GM23338 (cell line): ENCODE data around the gene OGT.

Experiments
- CREB1 ChIP-seq: fragments of 250-450 bp; sonication (Bioruptor Pico); IDR thresholded peaks from 2 replicates; pipeline ENCODE4 v1.5.0; 2020; ENCODE audit warnings: low read depth, mild to moderate bottlenecking, moderate library complexity
- EZH2phosphoT487 ChIP-seq: fragments of 200-600 bp; sonication (generic); IDR thresholded peaks from one replicate; pipeline ENCODE4 v1.8.1; 2018; ENCODE audit warnings: antibody characterized with exemption; ENCODE audit not compliant: unreplicated experiment
- POLR2AphosphoS5 ChIP-seq: IDR thresholded peaks from 2 replicates; pipeline ENCODE4 v1.6.1; 2016; ENCODE audit warnings: antibody characterized with exemption, low read depth
- STAT1 ChIP-seq: IDR thresholded peaks from one replicate; pipeline ENCODE4 v1.6.1; 2016; ENCODE audit warnings: antibody characterized with exemption; ENCODE audit not compliant: unreplicated experiment
- TF ChIP-seq, protein P1 (sequence below), 2 experiments: fragments of 200-600 bp in 1 of 2; sonication (generic) in 1 of 2; conservative IDR thresholded peaks; 2 replicates each; pipeline versions ENCODE4 v1.5.1 to v1.6.1; 2016 to 2017; ENCODE audit warnings: antibody characterized with exemption in 2 of 2, low read depth in 2 of 2, mild to moderate bottlenecking in 2 of 2, moderate library complexity in 1 of 2

- TF ChIP-seq, protein P1, sequence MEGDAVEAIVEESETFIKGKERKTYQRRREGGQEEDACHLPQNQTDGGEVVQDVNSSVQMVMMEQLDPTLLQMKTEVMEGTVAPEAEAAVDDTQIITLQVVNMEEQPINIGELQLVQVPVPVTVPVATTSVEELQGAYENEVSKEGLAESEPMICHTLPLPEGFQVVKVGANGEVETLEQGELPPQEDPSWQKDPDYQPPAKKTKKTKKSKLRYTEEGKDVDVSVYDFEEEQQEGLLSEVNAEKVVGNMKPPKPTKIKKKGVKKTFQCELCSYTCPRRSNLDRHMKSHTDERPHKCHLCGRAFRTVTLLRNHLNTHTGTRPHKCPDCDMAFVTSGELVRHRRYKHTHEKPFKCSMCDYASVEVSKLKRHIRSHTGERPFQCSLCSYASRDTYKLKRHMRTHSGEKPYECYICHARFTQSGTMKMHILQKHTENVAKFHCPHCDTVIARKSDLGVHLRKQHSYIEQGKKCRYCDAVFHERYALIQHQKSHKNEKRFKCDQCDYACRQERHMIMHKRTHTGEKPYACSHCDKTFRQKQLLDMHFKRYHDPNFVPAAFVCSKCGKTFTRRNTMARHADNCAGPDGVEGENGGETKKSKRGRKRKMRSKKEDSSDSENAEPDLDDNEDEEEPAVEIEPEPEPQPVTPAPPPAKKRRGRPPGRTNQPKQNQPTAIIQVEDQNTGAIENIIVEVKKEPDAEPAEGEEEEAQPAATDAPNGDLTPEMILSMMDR (conservative IDR thresholded peaks at IDR 0.05; ENCODE audit: low read depth in 2 of 2) = no peak
- no peak for TF ChIP-seq EZH2phosphoT487
- TF ChIP-seq POLR2AphosphoS5 = no peak
- no peak for TF ChIP-seq STAT1
- no peak for TF ChIP-seq CREB1
These were observed 86.3 kb downstream of the OGT start for GRCh38 chrX:71619193-71619592.
